H9 (cell line): ENCODE results near the gene FBXO22. TPM values are rescaled to one million over a fixed set of nuclear protein-coding genes. Genes with fewer than 3 reads are reported as not detected.

Experiments used
- DNase-seq: peaks from one replicate; pipeline ENCODE4 v3.0.0-alpha.2; 2017
- H2AFZ ChIP-seq: one replicate; pipeline ENCODE4 v1.6.1; 2013; ENCODE audit warnings: mild to moderate bottlenecking, low read length, control low read depth, moderate library complexity
- H2AK5ac ChIP-seq: 2 replicates; pipeline ENCODE4 v1.6.1; 2013; ENCODE audit warnings: low read length, control low read depth, mixed read lengths; ENCODE audit not compliant: insufficient read length
- H2BK120ac ChIP-seq: one replicate; pipeline ENCODE4 v1.6.1; 2013; ENCODE audit warnings: low read depth, mild to moderate bottlenecking, low read length, control low read depth, inconsistent platforms; ENCODE audit not compliant: poor library complexity, severe bottlenecking
- H2BK12ac ChIP-seq: 2 replicates; pipeline ENCODE4 v1.6.1; 2013; ENCODE audit warnings: low read length, control low read depth, mixed read lengths, low read depth; ENCODE audit not compliant: insufficient read length
- H2BK15ac ChIP-seq: 2 replicates; pipeline ENCODE4 v1.6.1; 2013; ENCODE audit warnings: low read depth, low read length, control low read depth
- H2BK20ac ChIP-seq: one replicate; pipeline ENCODE4 v1.6.1; 2013; ENCODE audit warnings: low read depth, mild to moderate bottlenecking, low read length, control low read depth, inconsistent platforms; ENCODE audit not compliant: poor library complexity, severe bottlenecking
- H2BK5ac ChIP-seq: 2 replicates; pipeline ENCODE4 v1.6.1; 2013; ENCODE audit warnings: low read length, control low read depth, mixed read lengths; ENCODE audit not compliant: insufficient read length
- H3K14ac ChIP-seq: 2 replicates; pipeline ENCODE4 v1.6.1; 2013; ENCODE audit warnings: low read length, control low read depth; ENCODE audit not compliant: insufficient read depth
- H3K18ac ChIP-seq: 2 replicates; pipeline ENCODE4 v1.6.1; 2013; ENCODE audit warnings: low read depth, mild to moderate bottlenecking, mixed read lengths, low read length, control low read depth; ENCODE audit not compliant: insufficient read length
- H3K23ac ChIP-seq: 2 replicates; pipeline ENCODE4 v1.6.1; 2013; ENCODE audit warnings: low read length, control low read depth, mixed read lengths, low read depth; ENCODE audit not compliant: insufficient read length
- H3K23me2 ChIP-seq: 2 replicates; pipeline ENCODE4 v1.6.1; 2013; ENCODE audit warnings: low read depth, mild to moderate bottlenecking, mixed read lengths, low read length, control low read depth; ENCODE audit not compliant: insufficient read length, poor library complexity, severe bottlenecking
- H3K27ac ChIP-seq: 2 replicates; pipeline ENCODE4 v1.5.1; 2013; ENCODE audit warnings: low read length, control low read depth, mixed read lengths, low read depth; ENCODE audit not compliant: insufficient read length
- H3K27me3 ChIP-seq: 2 replicates; pipeline ENCODE4 v1.6.1; 2013; ENCODE audit warnings: low read length, control low read depth, inconsistent platforms; ENCODE audit not compliant: insufficient read depth
- H3K4ac ChIP-seq: 2 replicates; pipeline ENCODE4 v1.6.1; 2013; ENCODE audit warnings: low read depth, mild to moderate bottlenecking, control low read depth, inconsistent platforms, low read length, moderate library complexity
- H3K4me1 ChIP-seq: 2 replicates; pipeline ENCODE4 v1.6.1; 2013; ENCODE audit warnings: low read length, control low read depth, inconsistent platforms; ENCODE audit not compliant: insufficient read depth
- H3K4me2 ChIP-seq: 2 replicates; pipeline ENCODE4 v1.6.1; 2013; ENCODE audit warnings: low read length, control low read depth, mixed read lengths; ENCODE audit not compliant: insufficient read length, insufficient read depth
- H3K56ac ChIP-seq: 2 replicates; pipeline ENCODE4 v1.6.1; 2013; ENCODE audit warnings: low read depth, mild to moderate bottlenecking, mixed read lengths, low read length, control low read depth; ENCODE audit not compliant: insufficient read length
- H3K79me1 ChIP-seq: 2 replicates; pipeline ENCODE4 v1.6.1; 2013; ENCODE audit warnings: low read depth, mild to moderate bottlenecking, moderate library complexity, low read length, control low read depth, inconsistent platforms; ENCODE audit not compliant: insufficient read depth, poor library complexity, severe bottlenecking
- H3K79me2 ChIP-seq: 2 replicates; pipeline ENCODE4 v1.6.1; 2013; ENCODE audit warnings: low read length, control low read depth, inconsistent platforms; ENCODE audit not compliant: insufficient read depth
- H3K9ac ChIP-seq: 2 replicates; pipeline ENCODE4 v1.6.1; 2013; ENCODE audit warnings: low read length, control low read depth, mixed read lengths; ENCODE audit not compliant: insufficient read length; ENCODE audit errors: extremely low read depth
- H3K9me3 ChIP-seq: one replicate; pipeline ENCODE4 v1.6.1; 2013; ENCODE audit warnings: low read depth, low read length, inconsistent platforms; ENCODE audit not compliant: control insufficient read depth
- H3T11ph ChIP-seq: one replicate; pipeline ENCODE4 v1.6.1; 2013; ENCODE audit warnings: mild to moderate bottlenecking, low read length, control low read depth, inconsistent platforms
- H4K20me1 ChIP-seq: one replicate; pipeline ENCODE4 v1.6.1; 2013; ENCODE audit not compliant: control insufficient read depth, insufficient read length, insufficient read depth
- H4K5ac ChIP-seq: 2 replicates; pipeline ENCODE4 v1.6.1; 2013; ENCODE audit warnings: low read depth, mild to moderate bottlenecking, mixed read lengths, low read length, control low read depth; ENCODE audit not compliant: insufficient read length
- H4K8ac ChIP-seq: replicated peaks from 2 replicates; pipeline ENCODE4 v1.6.1; 2013; ENCODE audit warnings: low read length, control low read depth, mixed read lengths, low read depth; ENCODE audit not compliant: insufficient read length
- H4K91ac ChIP-seq: 2 replicates; pipeline ENCODE4 v1.6.1; 2013; ENCODE audit warnings: low read depth, mild to moderate bottlenecking, moderate library complexity, mixed read lengths, low read length, control low read depth; ENCODE audit not compliant: insufficient read length
- H3K27ac Mint-ChIP-seq, 3 experiments: 2 replicates in 2 of 3; 3 replicates in 1 of 3; pipeline ENCODE4 v1.8.0; 2020 to 2021; ENCODE audit warnings: mixed read lengths in 3 of 3, mild to moderate bottlenecking in 1 of 3, moderate library complexity in 1 of 3
- H3K27me3 Mint-ChIP-seq: 2 replicates; pipeline ENCODE4 v1.8.0; 2021; ENCODE audit warnings: low read depth, mild to moderate bottlenecking, moderate library complexity, mixed read lengths
- H3K36me3 Mint-ChIP-seq, 3 experiments: 2 replicates in 2 of 3; 3 replicates in 1 of 3; pipeline ENCODE4 v1.8.0; 2020 to 2021; ENCODE audit warnings: low read depth in 3 of 3, mixed read lengths in 3 of 3; ENCODE audit not compliant: insufficient read depth in 1 of 3
- H3K4me1 Mint-ChIP-seq, 2 experiments: 2 replicates each; pipeline ENCODE4 v1.8.0; 2020; ENCODE audit warnings: mixed read lengths in 2 of 2
- H3K4me3 Mint-ChIP-seq, 2 experiments: 2 replicates in 1 of 2; 3 replicates in 1 of 2; pipeline ENCODE4 v1.8.0; 2020 to 2021; ENCODE audit warnings: mild to moderate bottlenecking in 2 of 2, mixed read lengths in 2 of 2, moderate library complexity in 1 of 2
- H3K9me3 Mint-ChIP-seq, 2 experiments: 2 replicates in 1 of 2; 3 replicates in 1 of 2; pipeline ENCODE4 v1.8.0; 2020; ENCODE audit warnings: mild to moderate bottlenecking in 2 of 2, mixed read lengths in 2 of 2, moderate library complexity in 1 of 2
- WGBS: extraction: QIAGEN DNeasy Blood & Tissue Kit; methylation state at CpG from one replicate; pipeline ENCODE4 v1.1.7; 2013; ENCODE audit warnings: missing lambda C conversion rate, low lambda C conversion rate, mixed read lengths; ENCODE audit not compliant: insufficient read length; ENCODE audit errors: extremely low coverage; 5-methylcytosine and 5-hydroxymethylcytosine counted together
- total RNA-seq: library from RNA; stranded (reverse); gene quantifications from 2 replicates; pipeline ENCODE4 v1.2.1, GENCODE V29; 2021
- TF ChIP-seq, protein P1 (sequence below): fragments of 200-600 bp; sonication (generic); conservative IDR thresholded peaks from 3 replicates; pipeline ENCODE4 v1.8.0; 2021; ENCODE audit warnings: antibody characterized with exemption, mild to moderate bottlenecking

The FBXO22 gene
- total RNA-seq, 1 experiment from 2014 or later: 59.9 TPM

GRCh38 chr15:75872403-75872990 is 31.2 kb upstream of the FBXO22 start:
- Histone ChIP-seq H2BK12ac (no peak overlapping the region), H3K27me3 (no peaks in the 10 kb centered on the region), H3K9ac (no peak overlapping the region), H2BK120ac (no peak overlapping the region), H3K4ac (no peak overlapping the region), H3K56ac (no peak overlapping the region), H4K91ac (no peak overlapping the region), H4K20me1 (no peaks in the 10 kb centered on the region), H2BK15ac (no peak overlapping the region), H3T11ph (no peak overlapping the region), H3K18ac (no peak overlapping the region), H2AFZ (no peak overlapping the region), H4K8ac (no peak overlapping the region), H3K4me1 (peaks cover 8% of the 10 kb centered on the region), H2BK20ac (no peak overlapping the region), H2BK5ac (no peak overlapping the region), H3K4me2 (no peak overlapping the region), H3K23me2 (no peaks in the 10 kb centered on the region), H3K14ac (no peak overlapping the region), H3K79me1 (no peaks in the 10 kb centered on the region), H4K5ac (no peak overlapping the region), H3K27ac (no peak overlapping the region), H3K79me2 (no peaks in the 10 kb centered on the region), H3K23ac (no peak overlapping the region), H2AK5ac (no peak overlapping the region), H3K9me3 (no peaks in the 10 kb centered on the region)
- Mint-ChIP-seq H3K27me3 (no peaks in the 10 kb centered on the region), H3K9me3 (no peaks in the 10 kb centered on the region), H3K4me3 (no peak overlapping the region), H3K36me3 (peaks cover 29 to 54% (median 51%) of the 10 kb centered on the region in 3 experiments), H3K4me1 (peaks cover 56 to 57% of the 10 kb centered on the region in 2 experiments), H3K27ac (peak overlapping the region; percentile 70 to 88 (median 82); a peak in 5 of 7 replicates)
- TF ChIP-seq, protein P1, sequence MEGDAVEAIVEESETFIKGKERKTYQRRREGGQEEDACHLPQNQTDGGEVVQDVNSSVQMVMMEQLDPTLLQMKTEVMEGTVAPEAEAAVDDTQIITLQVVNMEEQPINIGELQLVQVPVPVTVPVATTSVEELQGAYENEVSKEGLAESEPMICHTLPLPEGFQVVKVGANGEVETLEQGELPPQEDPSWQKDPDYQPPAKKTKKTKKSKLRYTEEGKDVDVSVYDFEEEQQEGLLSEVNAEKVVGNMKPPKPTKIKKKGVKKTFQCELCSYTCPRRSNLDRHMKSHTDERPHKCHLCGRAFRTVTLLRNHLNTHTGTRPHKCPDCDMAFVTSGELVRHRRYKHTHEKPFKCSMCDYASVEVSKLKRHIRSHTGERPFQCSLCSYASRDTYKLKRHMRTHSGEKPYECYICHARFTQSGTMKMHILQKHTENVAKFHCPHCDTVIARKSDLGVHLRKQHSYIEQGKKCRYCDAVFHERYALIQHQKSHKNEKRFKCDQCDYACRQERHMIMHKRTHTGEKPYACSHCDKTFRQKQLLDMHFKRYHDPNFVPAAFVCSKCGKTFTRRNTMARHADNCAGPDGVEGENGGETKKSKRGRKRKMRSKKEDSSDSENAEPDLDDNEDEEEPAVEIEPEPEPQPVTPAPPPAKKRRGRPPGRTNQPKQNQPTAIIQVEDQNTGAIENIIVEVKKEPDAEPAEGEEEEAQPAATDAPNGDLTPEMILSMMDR: no peak
- no peak for DNase-seq
- no CpG with 5 or more reads among the region's 4 CpGs for WGBS
